ENCODE measurements around the gene STT3A.
A peak's percentile ranks its signal among the peaks of the same experiment; 100 is the strongest.
"Not testable (repeated sequence)": the region's sequence is repeated elsewhere in the genome, so short reads cannot be mapped to it uniquely, and the experiment has no call there.

Gene STT3A

DNA sequence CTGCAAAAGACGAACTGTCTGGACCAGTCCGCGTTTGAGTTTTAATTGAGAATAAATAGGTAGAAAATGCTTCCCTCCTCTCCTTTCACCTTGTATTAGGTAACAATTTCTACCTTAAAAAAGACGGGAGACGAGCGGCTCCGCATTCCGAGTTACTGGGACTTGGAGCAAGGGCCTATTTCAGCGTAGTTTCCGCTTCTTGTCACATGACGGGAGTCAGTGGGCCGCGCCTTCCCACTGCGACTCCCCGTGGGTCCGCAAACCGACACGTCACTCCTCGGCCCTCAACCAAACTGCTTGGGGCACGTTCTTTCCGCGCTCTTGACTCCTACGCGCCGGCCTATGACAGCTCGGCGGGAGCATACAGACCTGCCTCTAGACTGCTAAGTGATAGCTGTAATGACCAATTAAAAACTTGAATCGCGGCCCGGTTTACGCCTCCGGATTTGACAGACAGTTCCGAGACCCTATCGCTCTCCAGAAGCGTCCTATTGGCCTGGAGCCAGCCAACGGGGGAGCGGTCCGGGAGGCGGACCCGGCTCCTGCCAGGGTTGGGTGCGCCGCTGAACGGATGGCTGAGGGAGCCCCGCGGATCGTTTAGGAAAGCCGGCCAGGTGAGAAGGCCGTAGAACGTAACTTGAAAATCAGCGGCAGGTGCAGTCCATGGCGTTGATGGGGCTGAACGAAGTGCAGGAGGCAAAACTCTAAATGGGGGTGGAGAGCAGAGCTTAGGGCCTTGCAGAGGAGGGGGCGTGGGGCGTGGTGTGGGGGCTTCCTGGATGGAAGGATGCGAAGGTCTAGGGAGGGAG, at the start of gene STT3A:
STT3A (plus strand) TSS at position 548 of the 809 bp plus-strand sequence. CDS start 3,064 bp downstream, outside the sequence.
- DNase-seq (ENCODE audit: low read depth in 2 of 2) = peak; percentile 93 to 98

DNA sequence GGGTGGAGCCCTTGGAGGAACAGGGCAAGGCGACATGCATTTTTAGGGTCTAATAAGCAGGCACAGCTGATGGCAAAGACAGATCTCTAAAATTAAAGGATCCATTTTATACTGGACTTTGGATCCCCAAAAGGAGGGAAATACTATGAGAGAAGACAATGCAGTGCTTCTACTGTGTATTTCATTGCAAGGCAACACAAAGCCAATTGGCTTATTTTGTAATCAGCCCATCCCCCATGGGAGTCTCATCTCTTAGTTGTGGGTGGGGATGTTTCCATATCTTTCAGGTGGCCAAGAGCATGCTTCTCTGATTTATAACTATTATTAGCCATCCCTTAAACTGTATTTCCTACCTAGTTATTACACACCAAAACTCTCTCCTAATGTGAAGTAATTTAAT, 41.9 kb upstream of the STT3A start:
- DNase-seq (ENCODE audit: low read depth in 2 of 2) = no peak

DNA sequence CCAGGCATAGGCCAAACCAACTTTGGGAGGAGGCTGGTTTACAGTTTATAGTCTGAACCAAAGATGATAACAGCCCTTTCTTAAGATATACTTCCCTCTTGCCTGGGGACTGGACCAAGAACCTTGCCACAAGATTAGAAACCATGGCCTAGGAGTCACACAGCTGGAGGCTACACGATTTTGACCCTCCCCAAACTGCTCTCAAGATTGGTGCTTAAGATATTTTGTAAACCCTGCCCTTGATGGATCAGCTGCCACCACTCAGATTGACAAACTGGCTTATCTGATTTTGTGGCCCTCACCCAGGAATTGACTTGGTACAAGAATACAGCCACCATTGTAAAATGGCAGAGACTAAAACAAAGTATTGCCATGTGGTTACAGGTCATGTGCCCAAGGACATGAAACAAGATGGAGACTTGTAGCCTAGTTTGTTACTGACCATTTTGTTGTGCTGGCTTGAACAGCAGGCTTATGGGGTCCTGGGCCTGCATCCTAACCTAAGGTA, 40.8 kb upstream of the STT3A start:
- DNase-seq (ENCODE audit: low read depth in 2 of 2) = no peak

DNA sequence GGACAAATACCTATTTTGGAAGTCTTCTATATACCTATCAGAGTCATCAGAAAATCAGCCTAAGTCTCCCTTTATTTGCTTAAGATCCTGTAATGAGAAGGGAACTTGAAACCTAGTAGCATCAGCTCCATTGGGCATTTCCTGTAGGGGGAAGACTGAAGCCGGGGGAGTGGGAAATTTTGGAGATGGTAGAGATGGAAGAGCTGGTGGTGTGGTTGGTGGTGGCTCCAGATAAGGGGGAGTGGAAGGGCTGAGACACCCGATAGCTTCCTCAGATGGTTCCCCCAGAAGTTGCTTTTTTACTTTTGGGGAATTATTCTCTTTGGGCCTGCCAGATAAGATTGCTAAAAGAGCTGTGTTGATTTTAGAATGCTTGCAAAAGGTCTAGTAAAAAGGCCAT, 39.7 kb upstream of the STT3A start:
- DNase-seq (ENCODE audit: low read depth in 2 of 2) = no peak

DNA sequence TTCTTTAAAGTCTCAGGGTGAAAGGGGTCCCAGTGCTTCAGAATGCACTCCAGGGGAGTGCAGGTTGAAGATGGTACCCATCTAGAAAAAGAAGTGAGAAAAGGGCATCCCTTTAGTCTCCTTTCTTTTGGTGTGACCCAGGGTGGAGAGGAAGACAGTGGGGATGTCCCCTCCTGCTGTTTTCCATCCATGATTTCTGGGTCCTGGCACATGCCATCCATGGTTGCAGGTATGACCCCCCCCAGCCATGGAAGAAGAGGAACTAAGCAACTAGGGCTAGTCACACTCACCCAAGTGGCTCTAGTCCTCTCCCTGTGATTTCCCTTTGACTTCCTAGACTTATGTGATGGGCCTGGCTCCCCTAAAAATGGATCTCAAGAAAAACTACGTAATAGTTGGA, 39.3 kb upstream of the STT3A start:
- no peak for DNase-seq (ENCODE audit: low read depth in 2 of 2)

DNA sequence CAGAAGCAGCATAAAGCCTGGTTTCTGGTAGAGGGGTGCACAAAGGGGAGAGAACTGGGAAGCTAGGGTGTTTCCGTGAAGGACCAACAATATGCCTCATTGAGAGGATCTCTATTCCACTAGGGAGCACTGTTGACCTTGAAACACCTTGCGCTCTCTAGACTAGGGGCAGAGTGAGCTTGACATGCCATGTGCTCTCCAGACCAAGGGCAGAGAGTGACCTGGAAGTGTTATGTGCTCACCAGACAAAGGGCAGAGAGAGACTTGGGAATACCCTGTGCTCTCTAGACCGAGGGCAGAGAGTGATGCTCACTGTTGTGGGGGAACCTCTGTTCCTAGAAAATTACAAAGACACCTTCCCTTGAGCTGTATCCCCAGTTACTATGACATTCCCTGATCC, 38.6 kb upstream of the STT3A start:
- no peak for DNase-seq (ENCODE audit: low read depth in 2 of 2)

DNA sequence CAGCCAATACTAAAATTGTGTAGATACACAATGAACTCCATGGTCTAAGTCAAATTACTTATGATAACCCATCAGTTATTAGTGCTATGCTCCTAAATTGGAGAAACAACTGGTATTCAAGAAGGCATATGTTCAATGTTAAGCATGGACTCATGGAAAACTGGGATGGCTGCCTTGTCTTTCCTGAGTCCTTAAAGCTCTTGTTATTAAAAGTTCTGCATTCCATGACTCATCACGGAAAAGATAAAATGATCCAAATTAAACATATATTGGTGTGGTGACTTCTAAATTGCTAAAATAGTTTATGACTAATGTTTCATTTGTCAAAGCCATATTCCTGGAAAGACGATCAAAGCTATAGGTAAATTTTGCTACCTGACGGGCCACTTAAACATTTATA, 32.8 kb upstream of the STT3A start:
- no peak for DNase-seq (ENCODE audit: low read depth in 2 of 2)

DNA sequence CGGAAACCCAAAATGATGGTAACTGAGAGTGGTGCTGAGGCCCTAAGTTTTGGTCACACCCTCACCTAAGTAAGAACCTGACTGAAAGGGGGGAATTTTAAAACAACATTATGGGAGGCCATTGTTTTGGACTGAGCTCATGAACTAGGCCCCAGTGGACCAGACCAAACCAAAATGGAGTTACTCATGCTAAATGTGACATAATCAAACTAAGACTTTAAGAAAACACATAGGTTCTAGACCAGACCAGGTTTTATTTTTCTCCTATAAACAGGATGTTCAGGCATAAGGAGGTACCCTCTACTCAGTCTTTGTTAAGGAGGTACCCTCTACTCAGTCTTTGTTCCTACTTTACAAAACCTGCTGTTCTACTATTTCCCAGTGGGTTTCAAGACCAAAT, 30.7 kb upstream of the STT3A start:
- no peak for DNase-seq (ENCODE audit: low read depth in 2 of 2)

DNA sequence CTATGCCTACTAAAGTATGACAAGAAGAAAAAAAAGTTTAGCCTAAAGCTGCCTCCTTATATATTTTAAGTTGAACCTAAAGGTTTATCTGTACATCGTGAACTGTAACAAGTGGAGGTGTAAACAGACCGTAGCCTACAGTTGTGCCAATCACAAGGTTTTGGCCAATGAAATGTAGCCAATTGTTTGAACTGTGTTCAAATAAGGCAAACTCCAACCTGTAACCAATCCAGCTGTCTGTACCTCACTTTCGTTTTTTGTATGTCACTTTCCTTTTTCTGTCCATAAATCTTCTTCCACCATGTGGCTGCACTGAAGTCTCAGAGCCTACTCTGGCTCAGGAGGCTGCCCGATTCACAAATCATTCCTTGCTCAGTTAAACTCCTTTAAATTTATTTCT, 30.2 kb upstream of the STT3A start:
- DNase-seq (ENCODE audit: low read depth in 2 of 2) = no peak

DNA sequence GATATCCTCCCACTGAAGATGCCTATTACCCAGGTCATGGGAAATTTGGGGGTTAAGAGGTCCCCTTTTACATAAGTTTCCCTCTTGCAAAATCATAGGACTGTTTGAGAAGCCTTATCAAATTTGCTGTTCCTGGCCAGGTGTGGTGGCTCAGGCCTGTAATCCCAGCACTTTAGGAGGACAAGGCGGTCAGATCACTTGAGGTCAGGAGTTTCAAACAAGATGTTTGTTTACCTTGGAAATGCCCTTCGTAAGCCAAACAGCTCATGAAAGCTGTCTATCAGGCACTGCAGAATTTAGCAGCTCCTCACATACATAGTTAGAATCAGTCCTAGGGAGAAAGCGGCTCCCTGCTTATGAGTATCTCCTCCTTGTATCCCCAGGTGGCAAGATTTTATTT, 28.3 kb upstream of the STT3A start:
- DNase-seq (ENCODE audit: low read depth in 2 of 2) = no peak

DNA sequence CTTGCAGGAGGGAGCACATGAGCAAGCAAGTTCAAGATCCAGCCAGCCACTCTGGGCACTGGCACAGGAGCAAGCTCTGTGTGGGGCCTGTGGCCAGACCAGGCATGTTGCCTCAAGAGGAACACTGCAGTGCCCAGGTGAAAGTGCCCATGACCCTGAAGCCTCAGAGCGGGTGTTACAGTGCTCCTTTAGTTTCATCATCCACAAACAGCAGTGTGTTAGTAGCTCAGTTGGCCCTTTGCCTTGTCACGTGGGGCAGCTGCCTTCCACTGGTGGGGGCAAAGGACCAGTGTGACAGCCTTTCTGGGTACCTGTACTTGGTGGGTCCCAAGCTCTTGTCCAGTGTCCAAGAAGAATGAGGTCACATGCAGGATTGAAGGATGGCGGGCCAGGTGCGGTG, 26.4 kb upstream of the STT3A start:
- DNase-seq (ENCODE audit: low read depth in 2 of 2) = no peak

DNA sequence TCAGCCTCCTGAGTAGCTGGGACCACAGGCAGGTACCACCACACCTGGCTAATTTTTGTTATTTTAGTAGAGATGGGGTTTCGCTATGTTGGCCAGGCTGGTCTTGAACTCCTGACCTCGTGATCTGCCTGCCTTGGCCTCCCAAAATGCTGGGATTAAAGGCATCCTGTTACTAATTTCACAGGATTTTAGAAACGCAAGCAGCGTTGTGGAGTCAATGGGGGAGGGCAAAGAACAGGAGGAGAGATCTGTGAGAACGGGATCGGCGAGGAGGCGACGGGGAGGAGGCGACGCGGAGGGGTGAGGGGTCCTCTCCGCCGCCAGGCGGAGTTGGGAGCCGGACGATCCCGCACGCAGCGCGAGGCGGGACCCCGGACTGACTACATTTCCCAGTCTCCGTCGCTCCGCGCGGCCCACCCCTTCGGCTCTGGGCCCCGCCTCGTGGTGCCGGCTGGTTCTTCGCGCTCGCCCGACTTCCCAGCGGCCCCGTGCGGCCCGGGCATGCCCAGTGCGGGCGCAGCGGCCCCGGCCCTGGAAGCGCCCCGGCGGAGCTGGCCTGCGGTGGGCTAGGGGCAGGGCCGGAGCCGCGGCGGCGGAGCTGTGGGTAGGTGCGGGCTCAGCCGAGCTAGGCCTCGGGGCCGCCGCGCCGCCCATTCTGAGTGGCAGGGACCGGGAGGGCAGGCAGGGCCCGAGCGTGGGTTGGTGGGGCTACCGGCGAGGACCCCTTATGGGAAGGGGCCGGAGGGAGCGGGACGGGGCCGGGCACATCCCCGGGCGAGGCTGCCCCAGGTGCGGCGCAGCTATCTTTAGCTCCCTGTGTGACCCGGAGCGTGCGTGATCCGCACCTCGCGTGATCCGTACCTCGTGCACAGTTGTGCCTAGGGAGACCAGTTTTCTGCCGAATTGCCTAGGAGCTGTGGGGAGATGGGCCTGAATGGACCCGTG, 23.4 kb upstream of the STT3A start, which contains the start of gene EI24:
EI24 (plus strand) TSS at position 508 of the 945 bp plus-strand sequence. CDS start 3,051 bp downstream, outside the sequence.
- peak; percentile 84 to 86 for DNase-seq (ENCODE audit: low read depth in 2 of 2)

DNA sequence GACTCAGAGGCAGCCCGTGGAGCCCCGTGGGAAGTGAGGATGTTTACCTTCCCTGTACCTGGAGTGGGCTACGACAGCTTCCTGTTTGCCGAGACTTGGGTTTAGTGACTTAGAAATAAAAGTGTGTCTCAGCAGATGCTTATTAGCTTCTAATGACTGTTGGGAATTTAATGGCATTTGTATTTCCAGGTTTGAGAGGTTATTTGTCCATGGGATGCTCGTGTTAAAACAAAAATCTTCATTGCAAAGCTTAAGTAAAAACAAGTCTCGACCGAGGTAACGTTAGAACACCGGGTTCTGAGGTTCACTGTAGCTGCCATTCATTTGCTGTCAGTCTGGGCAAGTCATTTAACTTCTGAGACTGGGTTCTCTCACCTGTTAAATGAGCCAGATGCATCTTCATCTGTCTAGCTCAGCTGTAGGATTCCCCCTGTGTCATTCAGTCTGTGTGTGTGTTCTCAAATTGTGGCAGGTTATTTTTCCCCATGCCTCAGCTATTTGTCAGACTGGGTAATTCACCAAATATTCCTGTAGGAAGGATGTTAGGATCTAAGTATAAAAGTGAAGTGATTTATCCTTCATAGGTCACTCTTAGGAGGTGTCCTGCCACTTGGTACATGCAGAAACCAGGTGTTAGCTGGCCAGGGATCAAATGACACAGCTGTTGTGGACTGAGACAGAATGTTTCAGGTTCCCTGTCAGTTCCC, 22.6 kb upstream of the STT3A start:
- DNase-seq (ENCODE audit: low read depth in 2 of 2) = peak in 1 of 2 donors; percentile 11

DNA sequence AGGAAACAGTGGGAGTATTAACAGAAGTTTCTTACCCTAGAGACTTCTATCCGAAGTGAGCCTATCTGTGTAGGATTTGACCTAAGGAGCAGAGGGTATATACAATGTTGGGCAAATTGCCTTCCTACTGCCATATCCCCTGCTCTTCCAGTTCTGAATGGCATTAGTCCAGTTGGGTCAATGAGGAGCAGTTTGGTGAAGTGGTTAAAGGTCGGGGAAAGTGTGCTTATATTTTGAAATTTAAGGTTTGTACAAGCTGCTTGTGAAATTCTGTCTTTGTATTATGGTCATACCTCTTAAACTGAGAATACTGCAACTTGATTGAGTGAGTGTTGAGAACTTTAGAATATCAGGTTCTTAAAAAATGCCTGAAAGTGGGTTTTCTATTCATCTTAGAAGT, 21.7 kb upstream of the STT3A start:
- DNase-seq (ENCODE audit: low read depth in 2 of 2) = no peak

DNA sequence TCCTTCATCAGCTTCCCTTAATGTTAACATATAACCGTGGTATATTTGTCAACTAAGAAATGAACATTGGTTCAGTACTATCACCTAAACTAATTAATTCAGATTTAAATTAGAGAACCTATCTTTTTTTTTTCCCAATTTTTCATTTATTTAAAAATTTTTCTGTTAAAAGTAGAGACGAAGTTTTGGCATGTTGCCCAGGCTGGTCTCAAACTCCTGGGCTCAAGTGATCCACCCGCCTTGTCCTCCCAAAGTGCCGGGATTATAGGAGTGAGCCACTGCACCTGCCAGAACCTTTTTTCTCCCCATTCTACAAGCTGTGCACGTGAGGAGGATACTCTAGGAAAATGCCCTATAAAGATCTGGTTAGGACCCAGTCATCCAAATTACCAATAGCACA, 19.7 kb upstream of the STT3A start:
- DNase-seq (ENCODE audit: low read depth in 2 of 2) = no peak

DNA sequence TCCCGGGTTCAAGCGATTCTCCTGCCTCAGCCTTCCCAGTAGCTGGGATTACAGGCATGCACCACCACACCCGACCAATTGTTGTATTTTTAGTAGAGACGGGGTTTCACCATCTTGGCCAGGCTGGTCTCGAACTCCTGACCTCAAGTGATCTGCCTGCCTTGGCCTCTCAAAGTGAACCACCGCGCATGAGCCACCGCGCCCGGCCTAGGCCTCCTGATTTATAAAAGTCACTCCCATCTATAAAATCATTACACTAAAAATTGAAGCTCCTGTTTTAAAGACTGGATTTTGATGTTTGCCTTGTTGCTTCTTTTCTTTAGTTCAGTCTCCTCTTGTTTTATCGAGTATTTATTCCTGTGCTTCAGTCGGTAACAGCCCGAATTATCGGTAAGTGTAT, 15.5 kb upstream of the STT3A start:
- DNase-seq (ENCODE audit: low read depth in 2 of 2) = not testable (repeated sequence)

DNA sequence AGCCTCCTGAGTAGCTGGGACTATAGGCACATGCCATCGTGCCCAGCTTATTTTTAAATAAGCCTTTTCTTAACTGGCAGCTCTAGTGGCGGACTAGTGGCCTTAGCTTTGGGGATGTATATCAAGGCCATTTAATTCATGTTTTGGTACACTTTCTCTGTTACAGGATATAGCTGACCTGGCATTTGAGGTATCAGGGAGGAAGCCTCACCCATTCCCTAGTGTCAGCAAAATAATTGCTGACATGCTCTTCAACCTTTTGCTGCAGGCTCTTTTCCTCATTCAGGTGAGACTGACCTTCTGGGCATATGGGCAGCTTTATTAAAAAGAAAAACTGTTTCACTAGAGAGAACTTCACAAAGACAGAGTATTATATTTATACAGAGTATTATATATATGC, 13.9 kb upstream of the STT3A start:
- DNase-seq (ENCODE audit: low read depth in 2 of 2) = no peak

DNA sequence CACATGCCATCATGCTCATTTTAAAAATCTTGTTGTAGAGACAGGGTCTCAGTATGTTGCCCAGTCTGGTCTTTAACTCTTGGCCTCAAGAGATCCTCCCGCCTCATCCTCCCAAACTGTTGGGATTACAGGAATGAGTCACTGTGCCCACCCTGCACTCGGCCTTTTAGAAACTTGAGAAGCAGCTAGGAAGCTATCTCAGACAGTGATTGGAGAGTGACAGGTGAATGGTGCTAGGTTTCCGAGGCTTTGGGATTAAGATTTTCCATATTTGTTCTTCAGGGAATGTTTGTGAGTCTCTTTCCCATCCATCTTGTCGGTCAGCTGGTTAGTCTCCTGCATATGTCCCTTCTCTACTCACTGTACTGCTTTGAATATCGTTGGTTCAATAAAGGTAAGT, 12.8 kb upstream of the STT3A start:
- no peak for DNase-seq (ENCODE audit: low read depth in 2 of 2)

DNA sequence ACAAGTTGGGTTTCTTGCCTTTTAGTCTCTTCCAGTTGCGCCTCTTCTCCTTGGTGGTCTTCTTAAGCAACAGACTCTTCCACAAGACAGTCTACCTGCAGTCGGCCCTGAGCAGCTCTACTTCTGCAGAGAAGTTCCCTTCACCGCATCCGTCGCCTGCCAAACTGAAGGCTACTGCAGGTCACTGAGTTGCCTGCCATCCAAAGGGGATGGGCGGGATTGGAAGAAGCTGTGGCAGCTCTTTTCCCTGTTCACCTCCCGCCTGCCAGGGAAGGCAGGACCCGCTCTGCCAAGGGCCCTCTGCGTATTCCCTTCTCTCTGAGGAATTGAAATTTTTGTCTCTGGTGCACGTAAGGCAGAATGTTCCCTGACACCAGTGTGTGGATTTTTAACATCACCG, 9.2 kb upstream of the STT3A start:
- no peak for DNase-seq (ENCODE audit: low read depth in 2 of 2)

DNA sequence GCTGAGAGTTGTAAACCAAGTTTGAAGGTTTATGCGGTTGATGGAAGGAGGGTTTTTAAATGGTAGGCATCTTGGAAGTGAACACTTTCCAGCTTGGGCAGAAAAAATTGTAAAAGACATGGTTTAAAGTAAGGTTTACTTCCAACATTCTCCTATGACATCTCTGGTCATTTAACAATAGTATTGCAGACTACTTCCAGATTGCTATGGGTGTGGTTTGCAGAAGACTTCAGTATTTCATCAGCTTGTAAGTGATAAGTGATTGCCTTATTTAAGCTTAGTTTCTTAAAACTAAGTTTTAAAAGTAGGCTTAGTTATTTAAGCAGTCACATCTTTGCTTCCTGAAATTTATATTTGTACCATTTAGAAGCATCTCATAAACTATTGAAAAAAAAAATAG, 7.2 kb upstream of the STT3A start:
- DNase-seq (ENCODE audit: low read depth in 2 of 2) = no peak

DNA sequence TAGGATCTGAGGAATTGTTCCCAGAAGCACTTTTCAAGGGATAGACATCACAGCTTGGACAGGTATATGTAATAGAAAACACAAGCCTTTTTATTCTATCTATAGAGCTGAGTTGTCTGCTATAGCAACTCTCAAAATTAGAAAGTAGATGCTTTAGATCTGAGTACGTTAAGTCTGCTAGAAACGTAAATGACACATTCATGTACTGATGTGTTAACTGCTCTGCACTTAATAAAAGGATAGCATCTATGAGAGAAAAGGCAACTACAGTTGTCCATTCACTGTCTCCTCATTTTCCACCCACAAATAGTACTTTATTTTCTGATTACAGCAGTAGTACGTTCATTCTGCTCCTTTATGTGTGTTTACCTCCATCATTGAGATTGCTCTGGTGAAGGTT, 6.0 kb upstream of the STT3A start:
- no peak for DNase-seq (ENCODE audit: low read depth in 2 of 2)

DNA sequence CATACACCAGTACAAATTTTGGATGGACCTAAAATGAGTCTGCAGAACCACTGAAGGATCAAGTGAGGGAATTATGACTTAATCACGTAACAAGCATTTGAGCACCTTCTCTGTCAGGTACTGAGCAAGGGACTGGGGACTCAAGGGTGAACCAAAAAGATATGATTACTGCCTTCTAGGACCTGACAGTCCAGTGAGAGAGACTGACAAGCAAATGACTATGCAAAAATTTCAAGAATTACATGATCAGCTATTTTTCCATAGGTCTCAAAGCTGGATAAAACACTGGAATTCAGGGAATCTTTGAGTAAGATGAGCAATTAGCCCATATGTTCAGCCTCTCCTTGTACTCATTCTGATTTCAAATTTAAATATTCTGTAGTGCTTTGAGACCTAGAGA, 5.2 kb upstream of the STT3A start:
- DNase-seq (ENCODE audit: low read depth in 2 of 2) = no peak

All from activated CD4-positive, alpha-beta T cell treated with anti-CD3 and anti-CD28 coated beads for 24 hours (primary cell).